ENCODE data around the gene SEPTIN10.
"Not testable (repeated sequence)": the region's sequence is repeated elsewhere in the genome, so short reads cannot be mapped to it uniquely, and the experiment has no call there.

SEPTIN10 gene

DNA sequence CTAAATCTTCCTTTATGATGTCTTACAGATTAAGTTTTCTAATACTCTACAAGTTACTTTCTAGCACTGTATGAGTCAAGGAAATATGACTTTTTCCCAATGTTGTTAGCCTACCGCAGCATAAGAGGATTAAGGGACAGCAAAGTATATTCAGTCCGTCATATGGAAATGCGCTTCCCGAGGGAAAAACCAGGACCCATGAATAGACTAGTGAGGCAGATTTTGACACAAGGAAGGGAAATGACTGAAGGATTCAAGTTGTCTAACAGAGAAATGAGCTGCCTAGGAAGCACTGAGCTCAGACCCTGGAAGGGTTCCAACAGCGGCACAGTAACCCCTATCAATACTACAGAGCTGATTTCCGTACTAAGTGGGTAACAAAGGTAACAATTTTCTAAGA is 12.0 kb downstream of the SEPTIN10 start:
- DNase-seq (ENCODE audit: low read depth in 2 of 2): no peak

DNA sequence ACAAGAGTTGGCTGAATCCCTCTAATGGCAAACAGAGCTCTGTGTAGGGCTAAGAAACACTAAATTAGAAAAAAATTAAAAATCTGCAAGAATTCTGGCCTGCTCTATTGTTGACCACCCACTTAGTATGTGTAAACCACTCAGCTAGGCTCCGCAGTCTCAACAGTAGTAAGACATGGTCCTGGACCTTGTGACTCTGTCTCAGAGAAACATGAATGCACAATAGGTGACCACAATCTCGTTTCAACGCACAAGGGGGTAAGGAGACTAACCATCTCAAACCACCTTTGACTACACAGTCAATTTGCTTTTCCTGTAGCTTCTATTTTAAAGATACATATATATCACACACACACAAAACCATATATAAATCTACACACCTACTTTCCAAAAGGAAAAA is 16.5 kb downstream of the SEPTIN10 start:
- DNase-seq (ENCODE audit: low read depth in 2 of 2): no peak

DNA sequence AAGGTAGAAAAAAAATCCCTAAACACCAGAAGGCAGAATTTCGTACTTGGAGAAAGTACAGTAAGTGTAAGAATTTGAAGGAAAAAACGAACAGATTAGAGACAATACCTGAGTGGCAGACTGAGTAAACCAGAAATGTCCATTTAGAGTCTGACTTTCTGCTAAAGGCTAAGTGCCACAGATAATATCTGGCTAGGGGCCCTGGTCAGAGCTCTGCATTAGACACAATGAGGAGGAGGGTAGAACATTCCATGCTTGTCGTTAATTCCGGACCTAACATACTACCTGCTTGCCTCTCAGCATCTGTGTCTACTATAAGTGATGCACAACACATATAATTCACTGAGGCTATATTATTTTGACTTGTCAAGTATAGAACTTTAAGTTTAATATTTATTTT is 18.1 kb downstream of the SEPTIN10 start:
- DNase-seq (ENCODE audit: low read depth in 2 of 2): no peak

DNA sequence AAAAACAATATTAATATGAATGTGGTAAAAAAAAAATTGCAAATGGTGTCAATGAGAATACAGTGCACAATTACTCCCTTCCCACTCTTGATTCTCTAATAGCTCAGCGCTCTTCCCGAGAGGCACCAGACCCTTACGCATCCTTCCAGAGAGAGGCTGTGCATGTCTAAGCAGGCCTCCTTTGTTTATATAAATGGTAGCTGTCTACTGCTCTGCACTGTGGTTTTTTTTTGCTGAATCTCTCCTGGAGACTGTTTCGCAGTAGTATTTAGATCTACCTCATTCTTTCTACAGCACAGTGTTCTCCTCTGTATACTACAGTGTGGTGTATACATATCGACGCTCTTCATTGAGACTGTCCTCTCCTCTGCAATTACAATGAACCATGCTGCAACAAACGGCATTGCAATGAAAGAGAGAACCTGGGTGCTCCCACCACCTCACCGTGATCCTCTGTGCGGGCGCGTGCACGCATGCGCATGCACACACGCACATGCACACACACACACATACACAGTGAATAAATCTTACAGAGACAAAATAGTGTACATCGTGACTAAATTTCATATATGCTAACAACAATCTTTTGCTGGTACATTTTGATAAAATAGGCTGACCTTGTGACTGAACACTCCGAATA is 19.4 kb downstream of the SEPTIN10 start:
- no peak for DNase-seq (ENCODE audit: low read depth in 2 of 2)

DNA sequence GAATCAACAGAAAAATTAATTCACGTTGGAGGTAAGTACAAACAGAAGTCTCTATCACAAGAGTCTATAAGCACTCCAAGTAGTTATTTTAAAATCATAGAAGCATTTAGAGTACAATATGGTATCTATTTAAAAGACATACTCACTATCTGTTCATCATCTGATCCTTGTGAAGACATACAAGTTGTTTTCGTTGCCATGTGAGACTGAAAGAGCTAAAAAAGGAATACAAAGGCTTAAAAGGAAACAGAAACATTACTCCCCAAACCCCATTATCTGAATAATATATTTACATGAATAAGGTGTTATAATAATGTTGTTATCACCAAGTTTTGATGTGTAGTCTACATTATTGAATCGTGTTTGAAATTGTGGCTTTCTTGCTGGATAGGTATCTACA is 20.9 kb downstream of the SEPTIN10 start:
- DNase-seq (ENCODE audit: low read depth in 2 of 2): no peak

DNA sequence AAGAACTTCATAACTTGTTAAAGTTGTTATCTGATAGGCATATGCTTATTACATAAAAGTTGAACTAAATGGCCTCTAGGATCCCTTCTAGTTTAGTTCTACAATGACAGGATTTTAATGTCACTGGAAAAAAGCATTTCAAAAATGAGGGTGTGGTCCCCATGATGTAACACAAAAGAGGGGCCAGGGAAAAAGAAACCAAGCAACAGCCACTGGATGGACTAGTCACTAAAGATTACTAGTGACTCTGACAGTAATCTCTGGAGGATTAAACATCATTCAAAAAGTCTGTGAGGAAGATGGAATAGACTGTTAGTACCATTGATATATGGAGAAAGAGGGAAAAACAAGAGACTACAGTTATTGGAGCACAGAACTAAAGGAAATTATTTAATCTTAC is 22.6 kb downstream of the SEPTIN10 start:
- DNase-seq (ENCODE audit: low read depth in 2 of 2): no peak

DNA sequence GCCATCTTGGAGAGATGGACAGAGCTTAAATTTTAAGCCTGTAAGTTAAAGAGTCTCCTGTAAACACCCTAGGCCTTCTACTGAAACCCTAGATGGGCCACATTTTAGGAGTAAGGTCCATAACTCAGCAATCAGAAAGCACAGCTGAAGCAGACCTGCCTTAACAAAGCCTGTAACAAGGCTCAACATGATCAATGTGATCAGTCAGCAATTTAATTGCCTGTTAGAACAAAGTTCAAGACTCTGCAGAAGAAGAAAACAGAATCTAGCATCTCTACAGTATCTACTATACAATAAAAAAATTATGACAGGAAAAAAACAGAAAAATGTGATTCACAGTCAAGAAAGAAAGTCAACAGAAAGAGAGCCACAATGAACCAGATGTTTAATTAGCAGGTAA is 27.1 kb downstream of the SEPTIN10 start:
- DNase-seq (ENCODE audit: low read depth in 2 of 2): no peak

DNA sequence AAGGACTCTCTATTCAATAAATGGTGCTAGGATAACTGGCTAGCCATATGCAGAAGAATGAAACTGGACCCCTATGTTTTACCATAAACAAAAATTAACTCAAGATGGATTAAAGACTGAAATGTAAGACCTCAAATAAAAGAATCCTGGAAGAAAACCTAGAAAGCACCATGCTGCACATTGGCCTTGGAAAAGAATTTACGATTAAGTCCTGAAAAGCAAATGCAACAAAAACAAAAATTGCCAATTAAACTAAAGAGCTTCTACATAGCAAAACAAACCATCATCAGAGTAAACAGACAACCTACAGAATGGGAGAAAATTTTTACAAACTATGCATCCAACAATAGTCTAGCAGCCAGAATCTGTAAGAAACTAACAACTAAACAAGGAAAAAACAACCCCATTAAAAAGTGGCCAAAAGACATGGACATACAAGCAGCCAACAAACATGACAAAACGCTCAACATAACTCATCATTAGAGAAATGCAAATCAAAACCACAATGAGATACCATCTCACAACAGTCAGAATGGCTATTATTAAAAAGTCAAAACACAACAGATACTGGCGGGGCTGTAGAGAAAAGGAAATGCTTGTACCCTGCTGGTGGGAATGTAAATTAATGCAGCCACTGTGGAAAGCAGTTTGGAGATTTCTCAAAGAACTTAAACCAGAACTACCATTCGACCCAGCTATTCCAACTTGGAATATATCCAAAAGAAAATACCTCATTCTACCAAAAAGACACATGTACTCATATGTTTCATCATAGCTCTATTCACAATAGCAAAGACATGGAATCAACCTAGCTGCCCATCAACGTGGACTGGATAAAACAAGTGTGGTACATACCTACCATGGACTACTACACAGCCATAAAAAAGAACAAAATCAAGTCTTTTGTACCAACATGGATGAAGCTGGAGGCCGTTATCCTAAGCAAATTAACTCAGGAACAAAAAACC is 30.6 kb downstream of the SEPTIN10 start:
- DNase-seq (ENCODE audit: low read depth in 2 of 2): no peak

DNA sequence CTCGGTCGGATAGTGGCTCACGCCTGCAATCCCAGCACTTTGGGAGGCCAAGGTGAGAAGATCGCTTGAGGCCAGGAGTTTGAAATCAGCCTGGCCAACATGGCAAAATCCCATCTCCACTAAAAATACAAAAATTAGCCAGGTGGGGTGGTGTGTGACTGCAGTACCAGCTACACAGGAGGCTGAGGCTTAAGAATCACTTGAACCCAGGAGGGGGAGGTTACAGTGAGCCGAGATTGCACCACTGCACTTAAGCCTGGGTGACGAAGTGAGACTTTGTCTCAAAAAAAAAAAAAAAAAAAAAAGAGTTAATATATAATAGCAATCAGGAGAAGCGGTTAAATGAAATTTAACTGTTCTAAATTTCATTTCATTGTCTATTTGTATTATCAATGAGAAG is 36.1 kb downstream of the SEPTIN10 start:
- not testable (repeated sequence) for DNase-seq (ENCODE audit: low read depth in 2 of 2)

DNA sequence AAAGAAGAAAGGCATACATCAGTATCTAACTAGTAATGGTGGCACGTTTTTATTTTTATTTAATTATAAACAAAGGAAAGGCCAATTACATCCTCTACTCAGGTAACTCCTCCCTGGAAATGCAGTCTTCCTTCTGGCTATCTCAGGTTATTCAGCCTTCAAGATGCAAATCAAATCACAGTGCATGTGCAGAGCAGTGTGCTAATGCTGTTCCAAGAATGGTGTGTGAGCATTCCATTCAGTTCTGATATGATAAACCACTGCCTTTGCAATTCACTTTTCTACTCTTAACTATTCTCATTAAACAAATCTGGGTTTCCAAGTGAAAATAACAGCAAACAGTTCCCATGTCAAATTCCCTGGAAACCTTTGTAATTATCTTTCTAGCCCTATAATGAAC is 38.4 kb downstream of the SEPTIN10 start:
- DNase-seq (ENCODE audit: low read depth in 2 of 2): no peak

DNA sequence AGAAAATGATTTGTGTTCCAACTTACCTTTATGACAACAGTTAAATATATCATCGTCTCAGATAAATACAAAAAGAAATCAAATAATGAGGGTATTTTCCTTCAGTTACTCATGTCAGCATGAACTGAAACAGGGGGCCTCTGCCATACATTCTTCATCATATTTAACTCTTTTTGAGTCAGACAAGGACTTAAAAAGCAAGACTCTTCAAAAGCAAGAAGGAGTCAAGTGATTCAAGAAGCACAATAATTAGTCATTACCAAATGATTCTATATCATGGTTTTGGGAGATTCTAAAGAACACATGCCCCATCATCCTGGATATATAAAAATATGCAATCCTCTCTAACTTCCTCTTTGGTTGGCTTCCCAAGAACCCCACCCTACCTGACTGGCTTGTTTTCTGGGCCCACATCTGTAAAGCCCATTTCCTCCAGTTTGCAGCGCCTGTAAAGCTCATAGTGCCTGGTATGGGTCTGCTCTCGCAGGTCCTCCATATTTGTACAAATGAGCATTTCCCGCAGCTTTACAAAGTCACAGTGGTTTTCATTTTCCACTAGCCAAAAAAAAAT is 49.7 kb downstream of the SEPTIN10 start:
- DNase-seq (ENCODE audit: low read depth in 2 of 2): no peak

DNA sequence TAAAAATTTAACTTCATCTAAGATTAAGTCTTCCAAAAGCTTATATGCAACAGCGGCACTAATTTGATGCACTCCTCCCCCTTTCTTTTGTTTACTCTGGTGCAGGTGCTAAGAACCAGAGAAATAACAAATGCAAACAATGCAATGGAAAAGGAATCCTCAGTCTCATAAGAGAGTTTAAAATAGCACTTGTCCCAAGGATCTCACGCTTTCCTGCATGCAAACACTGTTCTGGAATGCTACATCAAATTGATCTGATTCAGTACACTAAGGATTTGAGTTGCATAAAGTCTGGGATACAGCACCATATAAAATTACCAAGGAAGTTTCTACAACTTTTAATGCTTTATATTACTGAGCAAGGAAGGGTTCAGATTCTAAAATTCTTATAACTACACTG is 50.5 kb downstream of the SEPTIN10 start:
- no peak for DNase-seq (ENCODE audit: low read depth in 2 of 2)

DNA sequence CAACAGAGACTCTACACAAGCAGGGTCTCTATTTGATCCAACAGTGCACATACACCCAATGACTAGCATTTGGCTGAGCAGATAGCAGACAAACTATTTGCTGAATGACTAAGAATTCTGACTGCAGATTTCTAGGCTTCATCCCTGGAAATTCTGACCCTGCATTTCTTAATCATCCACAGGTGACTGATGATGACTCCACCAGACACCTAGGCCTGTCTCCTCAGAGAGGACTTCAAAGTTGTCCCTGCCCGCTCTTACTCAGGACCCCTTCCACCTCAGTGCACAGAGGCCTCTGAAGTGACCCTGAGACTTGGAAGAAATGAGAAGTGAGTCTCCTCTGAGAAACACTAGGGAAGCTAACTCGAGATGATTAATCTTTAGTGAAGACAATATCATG is 51.3 kb downstream of the SEPTIN10 start:
- DNase-seq (ENCODE audit: low read depth in 2 of 2): no peak

DNA sequence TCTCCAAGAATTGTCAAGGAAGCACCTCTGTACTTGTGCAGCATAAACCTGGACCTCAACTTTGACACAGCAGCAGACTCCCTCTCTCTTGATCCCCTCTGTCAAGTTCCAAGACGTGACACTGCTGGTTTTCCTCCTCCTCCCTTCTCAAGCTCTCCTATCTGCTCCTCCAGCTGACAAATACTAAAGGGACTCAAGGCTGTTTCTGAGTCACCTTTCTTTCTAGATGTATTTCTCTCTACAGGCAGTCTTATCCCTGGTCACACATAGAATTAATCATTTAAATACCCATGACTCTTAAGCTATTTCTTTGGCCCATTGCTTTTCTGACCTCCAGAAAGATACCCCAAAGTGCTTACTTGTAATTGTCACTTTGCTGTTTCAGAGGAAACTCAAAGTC is 53.5 kb downstream of the SEPTIN10 start:
- DNase-seq (ENCODE audit: low read depth in 2 of 2): no peak

DNA sequence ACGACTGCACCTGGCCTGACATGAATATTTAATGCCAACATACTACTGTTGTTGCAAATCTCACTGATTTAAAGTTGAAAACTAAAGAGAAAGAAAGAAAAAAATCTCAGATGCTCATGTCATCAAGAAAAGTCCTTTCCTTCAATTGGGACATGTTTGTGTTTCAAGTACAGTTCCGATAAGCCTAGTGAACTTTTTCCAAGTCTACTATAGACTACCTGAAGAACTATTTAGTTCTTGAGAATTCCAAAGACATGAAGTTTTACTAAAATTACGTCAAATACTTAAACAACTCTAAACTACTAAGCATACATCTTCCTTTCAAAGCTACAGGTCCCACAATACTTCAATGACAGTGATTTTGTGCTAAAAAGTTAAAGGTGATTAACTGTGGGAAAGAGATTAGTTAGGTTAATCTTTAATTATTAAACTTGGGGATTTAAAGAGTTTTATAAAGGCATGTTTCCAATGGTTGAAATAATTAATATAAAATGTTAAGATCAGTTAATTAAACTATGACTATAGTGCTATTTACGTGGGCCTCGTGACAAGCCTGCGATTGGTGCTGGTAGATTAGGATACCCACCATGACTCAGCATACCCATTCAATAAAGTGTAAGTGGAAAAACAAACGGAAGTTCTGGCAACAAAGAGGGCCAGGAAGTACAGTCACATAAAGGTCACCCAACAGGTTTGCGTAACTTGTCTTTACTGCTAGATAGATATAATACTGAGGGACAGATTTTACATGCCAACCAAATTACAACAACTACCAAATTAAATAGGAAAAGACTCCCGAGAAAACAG is 55.5 kb downstream of the SEPTIN10 start:
- no peak for DNase-seq (ENCODE audit: low read depth in 2 of 2)

DNA sequence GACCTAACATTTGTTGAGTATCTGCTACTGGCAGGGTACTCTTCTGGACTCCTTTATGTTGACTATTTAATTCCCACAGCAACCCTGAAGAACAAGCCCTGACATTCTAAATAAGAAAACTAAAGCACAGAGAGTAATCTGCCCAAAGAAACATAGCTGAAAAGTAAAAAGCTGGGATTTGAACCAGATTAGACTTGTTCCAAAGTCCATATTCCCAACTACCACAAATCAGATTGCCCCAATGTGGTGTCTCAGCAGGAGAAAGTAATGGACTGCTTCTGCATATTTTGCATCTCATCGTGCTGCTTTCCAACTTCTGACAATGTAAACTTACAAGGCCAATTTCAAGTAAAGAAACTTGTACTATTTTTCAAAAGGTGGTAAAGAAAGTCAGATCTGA is 56.5 kb downstream of the SEPTIN10 start:
- no peak for DNase-seq (ENCODE audit: low read depth in 2 of 2)

DNA sequence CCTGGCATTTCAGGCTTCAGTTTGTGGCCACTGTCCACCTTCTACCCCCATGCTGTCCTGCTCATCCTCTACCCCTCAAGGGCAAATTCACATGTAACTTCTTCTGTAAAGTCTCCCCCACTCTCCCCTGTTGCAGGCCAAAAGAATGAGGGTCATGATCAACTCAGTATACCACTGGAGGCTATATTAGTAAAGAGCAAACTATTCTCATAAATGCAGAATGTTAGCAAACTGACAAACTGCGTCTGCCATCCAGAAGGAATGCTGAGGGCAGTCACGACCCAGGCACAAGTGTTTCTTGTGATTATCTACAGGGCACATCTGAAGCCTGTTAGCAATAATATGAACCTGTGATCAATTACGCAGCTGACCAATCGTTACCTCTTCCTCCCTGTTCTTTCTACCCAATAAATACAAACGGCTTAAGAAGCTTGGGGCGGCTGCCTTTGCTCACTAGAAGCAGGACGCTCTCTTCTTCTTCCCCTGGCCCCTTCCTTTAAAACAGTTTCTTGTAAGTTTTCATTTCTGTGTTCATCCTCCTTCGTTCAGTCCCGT is 58.3 kb downstream of the SEPTIN10 start:
- no peak for DNase-seq (ENCODE audit: low read depth in 2 of 2)

DNA sequence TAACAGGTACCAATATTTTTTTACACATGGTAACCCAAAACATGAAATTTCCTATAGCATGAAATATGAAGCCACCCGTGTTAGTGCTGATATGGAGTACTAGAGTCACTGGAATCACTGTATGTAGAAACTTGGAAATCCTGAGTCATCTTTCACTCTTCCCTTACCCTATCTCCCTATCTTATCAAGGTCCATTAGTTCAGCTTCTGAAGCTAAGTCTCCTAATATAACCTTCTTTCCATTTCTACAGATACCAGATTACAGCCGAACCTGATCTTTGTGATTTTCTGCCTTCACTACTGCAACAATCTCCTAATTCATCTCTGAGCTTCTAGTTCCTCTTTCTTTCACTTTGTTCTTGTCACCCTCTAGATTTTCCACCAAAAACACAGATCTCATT is 59.0 kb downstream of the SEPTIN10 start:
- DNase-seq (ENCODE audit: low read depth in 2 of 2): no peak

DNA sequence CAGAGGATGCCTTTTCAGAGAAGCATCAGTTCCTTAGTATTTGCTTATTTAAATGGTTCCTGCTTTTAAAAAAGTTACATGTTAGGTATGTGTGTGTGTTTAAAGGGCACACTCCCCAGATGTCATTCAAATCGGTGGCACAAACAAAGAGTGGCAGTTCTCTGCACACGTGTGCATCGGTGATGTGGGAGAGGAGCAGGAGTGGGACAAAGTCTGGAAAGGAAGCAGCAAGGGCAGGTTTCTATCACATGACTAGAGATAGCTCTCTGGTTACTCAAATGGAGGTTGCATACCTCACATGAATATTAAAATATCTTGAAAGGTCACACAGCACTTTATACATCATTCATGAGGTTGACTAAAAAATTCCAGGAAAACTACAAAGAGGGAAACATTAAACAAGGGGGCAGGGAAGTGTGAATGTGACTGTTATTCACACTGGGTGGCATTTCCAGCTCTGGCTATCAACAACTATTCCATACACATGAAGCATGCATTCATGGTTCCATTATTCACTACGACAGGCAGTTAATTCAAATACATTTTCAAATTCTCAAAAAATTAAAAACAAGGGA is 64.7 kb downstream of the SEPTIN10 start:
- no peak for DNase-seq (ENCODE audit: low read depth in 2 of 2)

DNA sequence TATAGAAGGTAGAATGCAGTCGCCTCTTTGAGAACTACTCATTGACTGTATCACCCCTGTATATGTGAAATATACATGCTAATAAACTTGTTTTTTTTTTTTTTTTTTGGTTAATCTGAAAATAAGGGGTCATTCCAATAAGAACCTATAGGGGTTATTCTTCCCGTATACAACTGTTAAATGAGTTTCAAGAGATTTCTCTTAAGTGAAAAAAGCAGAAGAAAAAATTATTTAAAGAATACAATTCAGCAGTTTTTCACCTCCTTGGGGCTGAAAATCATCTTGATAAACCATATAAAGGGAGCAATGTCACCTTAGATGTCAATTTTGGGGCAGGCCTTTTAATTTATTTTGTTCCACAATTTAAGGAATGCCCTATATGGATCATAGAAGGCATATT is 66.5 kb downstream of the SEPTIN10 start:
- DNase-seq (ENCODE audit: low read depth in 2 of 2): no peak
